Measurements from ENCODE around the gene ELAPOR1. TPM values are rescaled to one million over a fixed set of nuclear protein-coding genes. Genes with fewer than 3 reads are reported as not detected.

Gene ELAPOR1
- total RNA-seq, 2 experiments from 2014 or later, result 6.8 to 7.7 TPM

GRCh38 chr1:109163551-109163950 is 49.6 kb downstream of the ELAPOR1 start:
- Mint-ChIP-seq H3K36me3 (no peaks in the 10 kb centered on the region), H3K27ac (no peak overlapping the region), H3K27me3 (no peaks in the 10 kb centered on the region), H3K9me3 (no peaks in the 10 kb centered on the region), H3K4me1 (peaks cover 20% of the 10 kb centered on the region), H3K4me3 (no peak overlapping the region)
- DNase-seq, result no peak

Other genes starting within 250 kb of the ELAPOR1 start
- 1 to 10 TPM; 4.8 to 6.3 TPM for gene GPSM2, start 237.1 kb upstream of the ELAPOR1 start, total RNA-seq
- 10 to 100 TPM; 15.8 to 17.5 TPM for gene CLCC1, start 150.6 kb upstream of the ELAPOR1 start, total RNA-seq
- gene WDR47, start 72.0 kb upstream of the ELAPOR1 start, total RNA-seq, result 1 to 10 TPM; 6.1 to 7.3 TPM
- gene TAF13, start 38.1 kb upstream of the ELAPOR1 start, total RNA-seq, result 10 to 100 TPM; 32.3 to 34.2 TPM
- 10 to 100 TPM; 26.2 to 26.5 TPM for gene TMEM167B, start 23.4 kb upstream of the ELAPOR1 start, total RNA-seq
- gene SARS1, start 99.8 kb downstream of the ELAPOR1 start, total RNA-seq, result 100 to 1,000 TPM; 217 to 226 TPM
- gene CELSR2, start 135.4 kb downstream of the ELAPOR1 start, total RNA-seq, result 1 to 10 TPM; 2.6 TPM
- 10 to 100 TPM; 10.7 to 12.2 TPM for gene PSRC1, start 169.0 kb downstream of the ELAPOR1 start, total RNA-seq
- gene MYBPHL, start 192.9 kb downstream of the ELAPOR1 start, total RNA-seq, result not detected